Hippocampal formation (tissue), 2 donors: ENCODE measurements around the gene MON1B.

ENCODE experiments used
- DNase-seq, 2 donors: peaks; one replicate each; lab custom pipeline; 2025; lab: John Stamatoyannopoulos, UW

Gene MON1B

DNA sequence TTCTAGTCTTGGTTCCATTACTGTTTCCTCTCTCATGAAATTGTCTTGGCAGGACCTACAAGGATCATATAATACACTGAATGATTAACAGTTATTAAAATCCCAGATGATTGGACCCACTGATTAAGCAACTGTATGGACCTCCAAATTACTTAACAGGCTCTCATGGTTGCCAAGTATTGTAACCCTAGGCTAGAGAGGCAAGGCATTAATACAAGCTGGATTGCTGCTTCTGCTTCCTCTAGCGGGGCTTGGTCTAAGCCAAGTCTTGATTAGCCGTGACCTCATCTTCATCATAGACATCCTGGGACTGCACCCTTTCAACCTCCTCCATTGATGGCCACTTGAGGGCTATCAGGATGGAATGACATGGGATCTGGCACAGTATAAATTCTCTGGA lies 55.2 kb downstream of the MON1B start:
- DNase-seq, result no peak

DNA sequence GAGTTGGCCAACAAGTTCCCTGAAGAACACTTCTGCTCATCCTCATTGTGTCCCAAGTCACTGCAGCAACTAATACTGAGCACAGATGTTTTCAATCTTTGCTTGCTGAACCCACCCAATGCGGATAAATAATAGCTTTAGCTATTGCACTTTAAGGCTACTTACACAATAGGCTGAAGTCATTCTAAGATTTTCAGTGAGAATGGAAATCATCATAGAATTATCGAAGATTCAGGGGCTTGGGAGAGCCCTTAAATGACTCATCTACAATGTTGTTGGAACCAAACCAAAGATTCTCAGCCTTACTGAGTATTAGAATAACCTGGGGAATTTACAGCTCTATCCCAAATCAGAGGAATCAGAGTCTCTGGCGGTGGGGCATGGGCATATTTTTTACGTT lies 59.4 kb downstream of the MON1B start:
- no peak for DNase-seq
